H9 (cell line): ENCODE data around the gene MRPS27. TPM values are rescaled to one million over a fixed set of nuclear protein-coding genes. Genes with fewer than 3 reads are reported as not detected.

Experiments
- DNase-seq: peaks from one replicate; pipeline ENCODE4 v3.0.0-alpha.2; 2017
- H2AFZ ChIP-seq: one replicate; pipeline ENCODE4 v1.6.1; 2013; ENCODE audit warnings: mild to moderate bottlenecking, low read length, control low read depth, moderate library complexity
- H2AK5ac ChIP-seq: 2 replicates; pipeline ENCODE4 v1.6.1; 2013; ENCODE audit warnings: low read length, control low read depth, mixed read lengths; ENCODE audit not compliant: insufficient read length
- H2BK120ac ChIP-seq: one replicate; pipeline ENCODE4 v1.6.1; 2013; ENCODE audit warnings: low read depth, mild to moderate bottlenecking, low read length, control low read depth, inconsistent platforms; ENCODE audit not compliant: poor library complexity, severe bottlenecking
- H2BK12ac ChIP-seq: 2 replicates; pipeline ENCODE4 v1.6.1; 2013; ENCODE audit warnings: low read length, control low read depth, mixed read lengths, low read depth; ENCODE audit not compliant: insufficient read length
- H2BK15ac ChIP-seq: 2 replicates; pipeline ENCODE4 v1.6.1; 2013; ENCODE audit warnings: low read depth, low read length, control low read depth
- H2BK20ac ChIP-seq: one replicate; pipeline ENCODE4 v1.6.1; 2013; ENCODE audit warnings: low read depth, mild to moderate bottlenecking, low read length, control low read depth, inconsistent platforms; ENCODE audit not compliant: poor library complexity, severe bottlenecking
- H2BK5ac ChIP-seq: 2 replicates; pipeline ENCODE4 v1.6.1; 2013; ENCODE audit warnings: low read length, control low read depth, mixed read lengths; ENCODE audit not compliant: insufficient read length
- H3K14ac ChIP-seq: 2 replicates; pipeline ENCODE4 v1.6.1; 2013; ENCODE audit warnings: low read length, control low read depth; ENCODE audit not compliant: insufficient read depth
- H3K18ac ChIP-seq: 2 replicates; pipeline ENCODE4 v1.6.1; 2013; ENCODE audit warnings: low read depth, mild to moderate bottlenecking, mixed read lengths, low read length, control low read depth; ENCODE audit not compliant: insufficient read length
- H3K23ac ChIP-seq: 2 replicates; pipeline ENCODE4 v1.6.1; 2013; ENCODE audit warnings: low read length, control low read depth, mixed read lengths, low read depth; ENCODE audit not compliant: insufficient read length
- H3K23me2 ChIP-seq: 2 replicates; pipeline ENCODE4 v1.6.1; 2013; ENCODE audit warnings: low read depth, mild to moderate bottlenecking, mixed read lengths, low read length, control low read depth; ENCODE audit not compliant: insufficient read length, poor library complexity, severe bottlenecking
- H3K27ac ChIP-seq: 2 replicates; pipeline ENCODE4 v1.5.1; 2013; ENCODE audit warnings: low read length, control low read depth, mixed read lengths, low read depth; ENCODE audit not compliant: insufficient read length
- H3K27me3 ChIP-seq: 2 replicates; pipeline ENCODE4 v1.6.1; 2013; ENCODE audit warnings: low read length, control low read depth, inconsistent platforms; ENCODE audit not compliant: insufficient read depth
- H3K4ac ChIP-seq: 2 replicates; pipeline ENCODE4 v1.6.1; 2013; ENCODE audit warnings: low read depth, mild to moderate bottlenecking, control low read depth, inconsistent platforms, low read length, moderate library complexity
- H3K4me1 ChIP-seq: 2 replicates; pipeline ENCODE4 v1.6.1; 2013; ENCODE audit warnings: low read length, control low read depth, inconsistent platforms; ENCODE audit not compliant: insufficient read depth
- H3K4me2 ChIP-seq: 2 replicates; pipeline ENCODE4 v1.6.1; 2013; ENCODE audit warnings: low read length, control low read depth, mixed read lengths; ENCODE audit not compliant: insufficient read length, insufficient read depth
- H3K56ac ChIP-seq: 2 replicates; pipeline ENCODE4 v1.6.1; 2013; ENCODE audit warnings: low read depth, mild to moderate bottlenecking, mixed read lengths, low read length, control low read depth; ENCODE audit not compliant: insufficient read length
- H3K79me1 ChIP-seq: 2 replicates; pipeline ENCODE4 v1.6.1; 2013; ENCODE audit warnings: low read depth, mild to moderate bottlenecking, moderate library complexity, low read length, control low read depth, inconsistent platforms; ENCODE audit not compliant: insufficient read depth, poor library complexity, severe bottlenecking
- H3K79me2 ChIP-seq: 2 replicates; pipeline ENCODE4 v1.6.1; 2013; ENCODE audit warnings: low read length, control low read depth, inconsistent platforms; ENCODE audit not compliant: insufficient read depth
- H3K9ac ChIP-seq: 2 replicates; pipeline ENCODE4 v1.6.1; 2013; ENCODE audit warnings: low read length, control low read depth, mixed read lengths; ENCODE audit not compliant: insufficient read length; ENCODE audit errors: extremely low read depth
- H3K9me3 ChIP-seq: one replicate; pipeline ENCODE4 v1.6.1; 2013; ENCODE audit warnings: low read depth, low read length, inconsistent platforms; ENCODE audit not compliant: control insufficient read depth
- H3T11ph ChIP-seq: one replicate; pipeline ENCODE4 v1.6.1; 2013; ENCODE audit warnings: mild to moderate bottlenecking, low read length, control low read depth, inconsistent platforms
- H4K20me1 ChIP-seq: one replicate; pipeline ENCODE4 v1.6.1; 2013; ENCODE audit not compliant: control insufficient read depth, insufficient read length, insufficient read depth
- H4K5ac ChIP-seq: 2 replicates; pipeline ENCODE4 v1.6.1; 2013; ENCODE audit warnings: low read depth, mild to moderate bottlenecking, mixed read lengths, low read length, control low read depth; ENCODE audit not compliant: insufficient read length
- H4K8ac ChIP-seq: replicated peaks from 2 replicates; pipeline ENCODE4 v1.6.1; 2013; ENCODE audit warnings: low read length, control low read depth, mixed read lengths, low read depth; ENCODE audit not compliant: insufficient read length
- H4K91ac ChIP-seq: 2 replicates; pipeline ENCODE4 v1.6.1; 2013; ENCODE audit warnings: low read depth, mild to moderate bottlenecking, moderate library complexity, mixed read lengths, low read length, control low read depth; ENCODE audit not compliant: insufficient read length
- H3K27ac Mint-ChIP-seq, 3 experiments: 2 replicates in 2 of 3; 3 replicates in 1 of 3; pipeline ENCODE4 v1.8.0; 2020 to 2021; ENCODE audit warnings: mixed read lengths in 3 of 3, mild to moderate bottlenecking in 1 of 3, moderate library complexity in 1 of 3
- H3K27me3 Mint-ChIP-seq: 2 replicates; pipeline ENCODE4 v1.8.0; 2021; ENCODE audit warnings: low read depth, mild to moderate bottlenecking, moderate library complexity, mixed read lengths
- H3K36me3 Mint-ChIP-seq, 3 experiments: 2 replicates in 2 of 3; 3 replicates in 1 of 3; pipeline ENCODE4 v1.8.0; 2020 to 2021; ENCODE audit warnings: low read depth in 3 of 3, mixed read lengths in 3 of 3; ENCODE audit not compliant: insufficient read depth in 1 of 3
- H3K4me1 Mint-ChIP-seq, 2 experiments: 2 replicates each; pipeline ENCODE4 v1.8.0; 2020; ENCODE audit warnings: mixed read lengths in 2 of 2
- H3K4me3 Mint-ChIP-seq, 2 experiments: 2 replicates in 1 of 2; 3 replicates in 1 of 2; pipeline ENCODE4 v1.8.0; 2020 to 2021; ENCODE audit warnings: mild to moderate bottlenecking in 2 of 2, mixed read lengths in 2 of 2, moderate library complexity in 1 of 2
- H3K9me3 Mint-ChIP-seq, 2 experiments: 2 replicates in 1 of 2; 3 replicates in 1 of 2; pipeline ENCODE4 v1.8.0; 2020; ENCODE audit warnings: mild to moderate bottlenecking in 2 of 2, mixed read lengths in 2 of 2, moderate library complexity in 1 of 2
- CTCF ChIP-seq: fragments of 200-600 bp; sonication (generic); conservative IDR thresholded peaks from 3 replicates; pipeline ENCODE4 v1.8.0; 2021; ENCODE audit warnings: antibody characterized with exemption, mild to moderate bottlenecking
- WGBS: extraction: QIAGEN DNeasy Blood & Tissue Kit; methylation state at CpG from one replicate; pipeline ENCODE4 v1.1.7; 2013; ENCODE audit warnings: missing lambda C conversion rate, low lambda C conversion rate, mixed read lengths; ENCODE audit not compliant: insufficient read length; ENCODE audit errors: extremely low coverage; 5-methylcytosine and 5-hydroxymethylcytosine counted together
- total RNA-seq: library from RNA; stranded (reverse); gene quantifications from 2 replicates; pipeline ENCODE4 v1.2.1, GENCODE V29; 2021

Gene MRPS27
- total RNA-seq, 1 experiment from 2014 or later = 83.3 TPM

- TF ChIP-seq CTCF = no peak
- no peak overlapping the region for H3K9ac ChIP-seq
- no peak overlapping the region for H2BK20ac ChIP-seq
- no peaks in the 10 kb centered on the region for H3K27me3 ChIP-seq
- no peak overlapping the region for H3K56ac ChIP-seq
- H3K23ac ChIP-seq = no peak overlapping the region
- H3T11ph ChIP-seq = no peak overlapping the region
- no peaks in the 10 kb centered on the region for H3K9me3 ChIP-seq
- H3K18ac ChIP-seq = no peak overlapping the region
- H2BK120ac ChIP-seq = no peak overlapping the region
- H4K20me1 ChIP-seq = no peaks in the 10 kb centered on the region
- no peak overlapping the region for H2AK5ac ChIP-seq
- H2BK15ac ChIP-seq = no peak overlapping the region
- peak overlapping the region; percentile 25 to 71 (median 59); a peak in 4 of 7 replicates for H3K27ac Mint-ChIP-seq
- peaks cover 21 to 25% of the 10 kb centered on the region in 2 experiments for H3K4me1 Mint-ChIP-seq
- no peak overlapping the region for H3K4me3 Mint-ChIP-seq
- H4K8ac ChIP-seq = no peak overlapping the region
- H3K14ac ChIP-seq = no peak overlapping the region
- H3K27me3 Mint-ChIP-seq = no peaks in the 10 kb centered on the region
- H4K5ac ChIP-seq = no peak overlapping the region
- DNase-seq = no peak
- no peaks in the 10 kb centered on the region for H3K9me3 Mint-ChIP-seq
- H3K79me1 ChIP-seq = peaks cover 3% of the 10 kb centered on the region
- no peak overlapping the region for H4K91ac ChIP-seq
- H3K4me2 ChIP-seq = no peak overlapping the region
- H3K27ac ChIP-seq = no peak overlapping the region
- no peak overlapping the region for H2AFZ ChIP-seq
- no peaks in the 10 kb centered on the region for H3K23me2 ChIP-seq
- peaks cover 0 to 6% (median 2%) of the 10 kb centered on the region in 3 experiments; a peak in 3 of 7 replicates for H3K36me3 Mint-ChIP-seq
- H3K4ac ChIP-seq = no peak overlapping the region
- H3K4me1 ChIP-seq = peaks cover 3% of the 10 kb centered on the region
- H3K79me2 ChIP-seq = no peaks in the 10 kb centered on the region
- no CpG with 5 or more reads among the region's 1 CpG for WGBS
- H2BK12ac ChIP-seq = no peak overlapping the region
- no peak overlapping the region for H2BK5ac ChIP-seq
Observed at GRCh38 chr5:72251386-72251785, 68.7 kb downstream of the MRPS27 start.
